Natural killer cell (primary cell): ENCODE measurements around the gene SAMD10. TPM values are rescaled to one million over a fixed set of nuclear protein-coding genes. Genes with fewer than 3 reads are reported as not detected.

ENCODE experiments used
- ATAC-seq, 3 donors: fragments of 150-1000 bp in 2 of 3; fragments of 200-7000 bp in 1 of 3; cut with Tn5 transposase; 1 replicate in 1 of 3; 2 replicates in 2 of 3; pipeline ENCODE4 v1.10.0; 2021; ENCODE audit warnings: mild to moderate bottlenecking in 2 of 3, moderate library complexity in 2 of 3
- DNase-seq, 2 donors: peaks; one replicate each; pipeline versions ENCODE4 v3.0.0 to v3.0.0-alpha.2; 2013 to 2021; ENCODE audit warnings: mixed read lengths in 1 of 2
- H3K27ac ChIP-seq: one replicate; pipeline ENCODE4 v1.5.1; 2013; ENCODE audit warnings: mild to moderate bottlenecking, low read length
- H3K27me3 ChIP-seq: one replicate; pipeline ENCODE4 v1.6.1; 2013; ENCODE audit warnings: low read length; ENCODE audit not compliant: control insufficient read depth, insufficient read depth
- H3K36me3 ChIP-seq: one replicate; pipeline ENCODE4 v1.6.1; 2013; ENCODE audit warnings: low read length; ENCODE audit not compliant: control insufficient read depth, insufficient read depth
- H3K4me1 ChIP-seq: one replicate; pipeline ENCODE4 v1.6.1; 2013; ENCODE audit warnings: low read length; ENCODE audit not compliant: control insufficient read depth, insufficient read depth
- H3K4me3 ChIP-seq: one replicate; pipeline ENCODE4 v1.5.1; 2013; ENCODE audit warnings: low read length
- H3K9me3 ChIP-seq: one replicate; pipeline ENCODE4 v1.6.1; 2013; ENCODE audit warnings: low read length; ENCODE audit not compliant: control insufficient read depth, insufficient read depth
- H3K27ac Mint-ChIP-seq, 2 donors: one replicate each; pipeline ENCODE4 v1.8.0; 2022; ENCODE audit warnings: mild to moderate bottlenecking in 2 of 2, mixed read lengths in 2 of 2, moderate library complexity in 1 of 2
- H3K27me3 Mint-ChIP-seq, 2 donors: one replicate each; pipeline ENCODE4 v1.8.0; 2022; ENCODE audit warnings: low read depth in 2 of 2, mixed read lengths in 2 of 2
- H3K36me3 Mint-ChIP-seq: one replicate; pipeline ENCODE4 v1.8.0; 2022; ENCODE audit warnings: mixed read lengths
- H3K4me1 Mint-ChIP-seq, 2 donors: one replicate each; pipeline ENCODE4 v1.8.0; 2022; ENCODE audit warnings: mixed read lengths in 2 of 2
- H3K4me3 Mint-ChIP-seq: one replicate; pipeline ENCODE4 v1.8.0; 2022; ENCODE audit warnings: mild to moderate bottlenecking, moderate library complexity, mixed read lengths
- H3K9me3 Mint-ChIP-seq, 2 donors: one replicate each; pipeline ENCODE4 v1.8.0; 2022; ENCODE audit warnings: mixed read lengths in 2 of 2
- WGBS: methylation state at CpG from one replicate; pipeline ENCODE4 v1.1.7; 2013; ENCODE audit warnings: missing lambda C conversion rate; ENCODE audit not compliant: insufficient coverage; 5-methylcytosine and 5-hydroxymethylcytosine counted together
- intact Hi-C: fragments of 100-400 bp; cut with micrococcal nuclease; formaldehyde crosslinking; loops from one replicate; pipeline ENCODE4 v1.14.2; 2022
- total RNA-seq, 4 donors: library from RNA; stranded (reverse); fragments of 120-200 nt in 1 of 4; gene quantifications; one replicate each; pipeline versions ENCODE4 v1.2.3 to v1.2.4, GENCODE V29; 2013 to 2022
- TF ChIP-seq, protein P1 (sequence below): fragments of 200-600 bp; IDR thresholded peaks from one replicate; pipeline ENCODE4 v1.8.0; 2022; ENCODE audit warnings: antibody characterized with exemption

SAMD10 gene
- 10 to 100 TPM; 15.2 to 22.3 (median 17.6) TPM for total RNA-seq
- total RNA-seq (2013), result 5.3 TPM

- intact Hi-C loops, result loop anchor here (2.0 to 5.0 kb wide), 3 partner anchors 23 to 442 kb away; partner anchors contain the start of genes PTK6 and UCKL1
- peaks cover 11% of the 10 kb centered on the region for H3K36me3 Mint-ChIP-seq
- H3K4me1 Mint-ChIP-seq, result peaks cover 57 to 69% of the 10 kb centered on the region in 2 donors
- TF ChIP-seq, protein P1, sequence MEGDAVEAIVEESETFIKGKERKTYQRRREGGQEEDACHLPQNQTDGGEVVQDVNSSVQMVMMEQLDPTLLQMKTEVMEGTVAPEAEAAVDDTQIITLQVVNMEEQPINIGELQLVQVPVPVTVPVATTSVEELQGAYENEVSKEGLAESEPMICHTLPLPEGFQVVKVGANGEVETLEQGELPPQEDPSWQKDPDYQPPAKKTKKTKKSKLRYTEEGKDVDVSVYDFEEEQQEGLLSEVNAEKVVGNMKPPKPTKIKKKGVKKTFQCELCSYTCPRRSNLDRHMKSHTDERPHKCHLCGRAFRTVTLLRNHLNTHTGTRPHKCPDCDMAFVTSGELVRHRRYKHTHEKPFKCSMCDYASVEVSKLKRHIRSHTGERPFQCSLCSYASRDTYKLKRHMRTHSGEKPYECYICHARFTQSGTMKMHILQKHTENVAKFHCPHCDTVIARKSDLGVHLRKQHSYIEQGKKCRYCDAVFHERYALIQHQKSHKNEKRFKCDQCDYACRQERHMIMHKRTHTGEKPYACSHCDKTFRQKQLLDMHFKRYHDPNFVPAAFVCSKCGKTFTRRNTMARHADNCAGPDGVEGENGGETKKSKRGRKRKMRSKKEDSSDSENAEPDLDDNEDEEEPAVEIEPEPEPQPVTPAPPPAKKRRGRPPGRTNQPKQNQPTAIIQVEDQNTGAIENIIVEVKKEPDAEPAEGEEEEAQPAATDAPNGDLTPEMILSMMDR, result no peak
- no peaks in the 10 kb centered on the region for H3K9me3 Mint-ChIP-seq
- Histone ChIP-seq H3K27me3 (no peaks in the 10 kb centered on the region), H3K4me3 (peak within 1 kb of the TSS; percentile 62), H3K27ac (peak within 1 kb of the TSS; percentile 85), H3K9me3 (no peaks in the 10 kb centered on the region), H3K36me3 (peaks cover 16% of the 10 kb centered on the region), H3K4me1 (peaks cover 54% of the 10 kb centered on the region)
- H3K4me3 Mint-ChIP-seq, result peak within 1 kb of the TSS; percentile 95
- no peaks in the 10 kb centered on the region for H3K27me3 Mint-ChIP-seq
- peak within 1 kb of the TSS; percentile 88 to 95 for H3K27ac Mint-ChIP-seq
- DNase-seq, result peak; percentile 54 to 87
- WGBS, result under 1% methylated on average over 52 of the region's 52 CpGs
- peak; percentile 14 to 37 (median 17) for ATAC-seq
Observed at GRCh38 chr20:63979557-63980316, at the start of gene SAMD10. Gene SAMD10, minus strand, starts transcription at chr20:63979642. Its CDS starts 175 bp downstream, at chr20:63979467.

- TF ChIP-seq, protein P1, result no peak
Observed at GRCh38 chr20:64027981-64028685, 48.7 kb upstream of the SAMD10 start.

DNA sequence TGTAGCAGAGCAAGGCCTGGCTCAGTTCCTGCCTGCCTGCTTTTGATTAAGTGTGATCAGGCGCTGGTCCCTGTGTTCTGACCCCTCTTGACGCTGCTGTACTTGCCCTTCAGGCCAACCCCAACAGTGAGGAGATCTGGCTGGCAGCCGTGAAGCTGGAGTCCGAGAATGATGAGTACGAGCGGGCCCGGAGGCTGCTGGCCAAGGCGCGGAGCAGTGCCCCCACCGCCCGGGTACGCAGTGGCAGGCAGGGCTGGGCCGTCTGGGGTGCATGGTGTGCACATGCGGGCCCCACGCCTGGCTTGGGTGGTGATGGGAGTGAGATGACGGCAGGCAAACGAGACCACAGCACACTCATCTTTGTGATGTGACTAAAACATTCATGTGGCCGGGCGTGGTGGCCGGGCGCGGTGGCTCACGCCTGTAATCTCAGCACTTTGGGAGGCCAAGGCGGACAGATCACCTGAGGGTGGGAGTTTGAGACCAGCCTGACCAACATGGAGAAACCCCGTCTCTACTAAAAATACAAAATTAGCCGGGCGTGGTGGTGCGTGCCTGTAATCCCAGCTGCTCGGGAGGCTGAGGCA is 46.5 kb upstream of the SAMD10 start:
- 93% methylated on average over 29 of the region's 29 CpGs for WGBS
- no peak overlapping the region for H3K4me3 Mint-ChIP-seq
- H3K36me3 ChIP-seq, result peaks cover 89% of the 10 kb centered on the region
- no peak overlapping the region for H3K4me3 ChIP-seq
- no peaks in the 10 kb centered on the region for H3K27me3 ChIP-seq
- H3K9me3 ChIP-seq, result no peaks in the 10 kb centered on the region
- intact Hi-C loops, result no loop called here
- H3K9me3 Mint-ChIP-seq, result no peaks in the 10 kb centered on the region
- no peaks in the 10 kb centered on the region for H3K36me3 Mint-ChIP-seq
- H3K4me1 ChIP-seq, result no peaks in the 10 kb centered on the region
- no peak overlapping the region for H3K27ac ChIP-seq
- DNase-seq, result no peak
- peaks cover 0 to 6% of the 10 kb centered on the region in 2 donors for H3K4me1 Mint-ChIP-seq
- TF ChIP-seq, protein P1, result no peak
- no peak overlapping the region for H3K27ac Mint-ChIP-seq
- no peak for ATAC-seq
- no peaks in the 10 kb centered on the region for H3K27me3 Mint-ChIP-seq

More at GRCh38 chr20:64027981-64028685, 48.7 kb upstream of the SAMD10 start:
- WGBS, result 98% methylated on average over 24 of the region's 24 CpGs
- no peak for ATAC-seq
- H3K4me3 Mint-ChIP-seq, result no peak overlapping the region
- DNase-seq, result no peak
- no peaks in the 10 kb centered on the region for H3K9me3 Mint-ChIP-seq
- no peaks in the 10 kb centered on the region for H3K9me3 ChIP-seq
- H3K4me1 Mint-ChIP-seq, result peaks cover 0 to 6% of the 10 kb centered on the region in 2 donors
- no peaks in the 10 kb centered on the region for H3K27me3 ChIP-seq
- H3K36me3 ChIP-seq, result peaks cover 91% of the 10 kb centered on the region
- H3K4me3 ChIP-seq, result no peak overlapping the region
- H3K27ac Mint-ChIP-seq, result no peak overlapping the region
- no peaks in the 10 kb centered on the region for H3K36me3 Mint-ChIP-seq
- H3K27me3 Mint-ChIP-seq, result no peaks in the 10 kb centered on the region
- no peaks in the 10 kb centered on the region for H3K4me1 ChIP-seq
- intact Hi-C loops, result no loop called here
- H3K27ac ChIP-seq, result no peak overlapping the region
